ENCODE data around the gene LRRC14B. TPM values are rescaled to one million over a fixed set of nuclear protein-coding genes. Genes with fewer than 3 reads are reported as not detected.

The LRRC14B gene
- total RNA-seq, 1 experiment from 2014 or later = not detected

- Mint-ChIP-seq H3K9me3 (ENCODE audit: low read depth, unreplicated experiment) (no peaks in the 10 kb centered on the region), H3K27me3 (ENCODE audit: unreplicated experiment) (peaks cover 84% of the 10 kb centered on the region), H3K36me3 (ENCODE audit: insufficient read depth, unreplicated experiment) (no peaks in the 10 kb centered on the region), H3K27ac (ENCODE audit: unreplicated experiment) (no peak overlapping the region), H3K4me1 (ENCODE audit: low read depth, unreplicated experiment) (no peaks in the 10 kb centered on the region), H3K4me3 (ENCODE audit: low read depth, unreplicated experiment) (no peak overlapping the region)
- TF ChIP-seq CTCF (IDR thresholded peaks at IDR 0.05; ENCODE audit: unreplicated experiment) = no peak
- no peak for DNase-seq
- no TSS peak for BruUV-seq (replicated peaks)
- CTCF ChIA-PET = no interaction called here
- intact Hi-C loops (cut with micrococcal nuclease; ENCODE audit: unreplicated experiment) = no loop called here
These were observed 13.2 kb upstream of the LRRC14B start for GRCh38 chr5:178110-178509.

- H3K27me3 Mint-ChIP-seq (ENCODE audit: unreplicated experiment) = peaks cover 84% of the 10 kb centered on the region
- no peaks in the 10 kb centered on the region for H3K36me3 Mint-ChIP-seq (ENCODE audit: insufficient read depth, unreplicated experiment)
- CTCF ChIA-PET = no interaction called here
- no peak for DNase-seq
- H3K4me1 Mint-ChIP-seq (ENCODE audit: low read depth, unreplicated experiment) = no peaks in the 10 kb centered on the region
- no peaks in the 10 kb centered on the region for H3K9me3 Mint-ChIP-seq (ENCODE audit: low read depth, unreplicated experiment)
- H3K4me3 Mint-ChIP-seq (ENCODE audit: low read depth, unreplicated experiment) = no peak overlapping the region
- H3K27ac Mint-ChIP-seq (ENCODE audit: unreplicated experiment) = no peak overlapping the region
- TF ChIP-seq CTCF (IDR thresholded peaks at IDR 0.05; ENCODE audit: unreplicated experiment) = no peak
- intact Hi-C loops (cut with micrococcal nuclease; ENCODE audit: unreplicated experiment) = no loop called here
- no TSS peak for BruUV-seq (replicated peaks)
These were observed 11.9 kb upstream of the LRRC14B start for GRCh38 chr5:179401-179800.

- intact Hi-C loops (cut with micrococcal nuclease; ENCODE audit: unreplicated experiment) = no loop called here
- Mint-ChIP-seq H3K4me1 (ENCODE audit: low read depth, unreplicated experiment) (no peaks in the 10 kb centered on the region), H3K27ac (ENCODE audit: unreplicated experiment) (no peak overlapping the region), H3K4me3 (ENCODE audit: low read depth, unreplicated experiment) (no peak overlapping the region), H3K36me3 (ENCODE audit: insufficient read depth, unreplicated experiment) (no peaks in the 10 kb centered on the region), H3K27me3 (ENCODE audit: unreplicated experiment) (peaks cover 84% of the 10 kb centered on the region), H3K9me3 (ENCODE audit: low read depth, unreplicated experiment) (no peaks in the 10 kb centered on the region)
- no peak for TF ChIP-seq CTCF (IDR thresholded peaks at IDR 0.05; ENCODE audit: unreplicated experiment)
- no peak for DNase-seq
- no TSS peak for BruUV-seq (replicated peaks)
- CTCF ChIA-PET = no interaction called here
These were observed 10.9 kb upstream of the LRRC14B start for GRCh38 chr5:180286-180918.

- H3K27ac Mint-ChIP-seq (ENCODE audit: unreplicated experiment) = no peak overlapping the region
- no TSS peak for BruUV-seq (replicated peaks)
- intact Hi-C loops (cut with micrococcal nuclease; ENCODE audit: unreplicated experiment) = no loop called here
- H3K27me3 Mint-ChIP-seq (ENCODE audit: unreplicated experiment) = peaks cover 80% of the 10 kb centered on the region
- CTCF ChIA-PET = no interaction called here
- no peaks in the 10 kb centered on the region for H3K9me3 Mint-ChIP-seq (ENCODE audit: low read depth, unreplicated experiment)
- H3K4me3 Mint-ChIP-seq (ENCODE audit: low read depth, unreplicated experiment) = no peak overlapping the region
- no peak for DNase-seq
- no peaks in the 10 kb centered on the region for H3K36me3 Mint-ChIP-seq (ENCODE audit: insufficient read depth, unreplicated experiment)
- no peaks in the 10 kb centered on the region for H3K4me1 Mint-ChIP-seq (ENCODE audit: low read depth, unreplicated experiment)
- no peak for TF ChIP-seq CTCF (IDR thresholded peaks at IDR 0.05; ENCODE audit: unreplicated experiment)
These were observed 10.1 kb upstream of the LRRC14B start for GRCh38 chr5:181160-181559.
